ENCODE data around the gene ANKRD39. TPM values are rescaled to one million over a fixed set of nuclear protein-coding genes. Genes with fewer than 3 reads are reported as not detected.

The ANKRD39 gene
- total RNA-seq, 1 experiment from 2014 or later: 11.7 TPM

- no peak for DNase-seq (ENCODE audit: low read depth)
Measured at GRCh38 chr2:96826546-96827278, 31.1 kb downstream of the ANKRD39 start.

- DNase-seq (ENCODE audit: low read depth): no peak
Measured at GRCh38 chr2:96825057-96825456, 32.8 kb downstream of the ANKRD39 start.

- peak; percentile 27 for DNase-seq (ENCODE audit: low read depth)
Measured at GRCh38 chr2:96824079-96824870, 33.5 kb downstream of the ANKRD39 start.

GRCh38 chr2:96823198-96823597, 34.6 kb downstream of the ANKRD39 start:
- DNase-seq (ENCODE audit: low read depth): no peak

GRCh38 chr2:96822786-96823185, 35.0 kb downstream of the ANKRD39 start:
- DNase-seq (ENCODE audit: low read depth): no peak

GRCh38 chr2:96821113-96821675, 36.6 kb downstream of the ANKRD39 start:
- no peak for DNase-seq (ENCODE audit: low read depth)

- DNase-seq (ENCODE audit: low read depth): no peak
Measured at GRCh38 chr2:96819876-96820511, 37.8 kb downstream of the ANKRD39 start.

- no peak for DNase-seq (ENCODE audit: low read depth)
Measured at GRCh38 chr2:96819128-96819875, 38.5 kb downstream of the ANKRD39 start.

GRCh38 chr2:96817882-96818281, 39.9 kb downstream of the ANKRD39 start:
- DNase-seq (ENCODE audit: low read depth): no peak

GRCh38 chr2:96816836-96817702, 40.7 kb downstream of the ANKRD39 start:
- DNase-seq (ENCODE audit: low read depth): peak; percentile 28

GRCh38 chr2:96816127-96816835, 41.5 kb downstream of the ANKRD39 start, which contains the start of gene CNNM3:
Gene CNNM3 (plus strand): TSS chr2:96816268. CDS start chr2:96816278, 10 bp downstream.
- DNase-seq (ENCODE audit: low read depth): peak; percentile 97

GRCh38 chr2:96815326-96816126, 42.3 kb downstream of the ANKRD39 start:
- peak; percentile 37 for DNase-seq (ENCODE audit: low read depth)

GRCh38 chr2:96813656-96814055, 44.2 kb downstream of the ANKRD39 start:
- DNase-seq (ENCODE audit: low read depth): no peak

- DNase-seq (ENCODE audit: low read depth): no peak
Measured at GRCh38 chr2:96811917-96812316, 45.9 kb downstream of the ANKRD39 start.

GRCh38 chr2:96810783-96811192, 47.0 kb downstream of the ANKRD39 start:
- no peak for DNase-seq (ENCODE audit: low read depth)

GRCh38 chr2:96809951-96810782, 47.6 kb downstream of the ANKRD39 start:
- no peak for DNase-seq (ENCODE audit: low read depth)

- no peak for DNase-seq (ENCODE audit: low read depth)
Measured at GRCh38 chr2:96809216-96809882, 48.5 kb downstream of the ANKRD39 start.

All from Daoy (cell line).